ENCODE measurements around the gene SLC22A3. TPM values are rescaled to one million over a fixed set of nuclear protein-coding genes. Genes with fewer than 3 reads are reported as not detected.

SLC22A3 gene
- total RNA-seq, 1 experiment from 2014 or later = not detected

GRCh38 chr6:160343144-160343543, 5.0 kb upstream of the SLC22A3 start:
- Histone ChIP-seq H3K79me2 (ENCODE audit: low read length) (no peaks in the 10 kb centered on the region), H3K4me2 (ENCODE audit: low read depth, low read length, poor library complexity, severe bottlenecking) (no peak overlapping the region), H4K20me1 (ENCODE audit: insufficient read depth, low read depth, low read length) (no peaks in the 10 kb centered on the region), H3K9me3 (ENCODE audit: low read length) (no peaks in the 10 kb centered on the region), H3K9ac (ENCODE audit: low read length) (no peak overlapping the region), H2AFZ (ENCODE audit: low read length) (no peak overlapping the region), H3K27me3 (ENCODE audit: low read length) (no peaks in the 10 kb centered on the region), H3K4me1 (ENCODE audit: low read length) (no peaks in the 10 kb centered on the region), H3K9me2 (replicated peaks; ENCODE audit: insufficient read depth, low read length) (no peaks in the 10 kb centered on the region), H3K36me3 (ENCODE audit: insufficient read depth, low read length) (no peaks in the 10 kb centered on the region), H3K4me3 (ENCODE audit: low read length) (no peak overlapping the region), H3K27ac (ENCODE audit: low read length) (no peak overlapping the region)
- no peak for DNase-seq

GRCh38 chr6:160344271-160344670, 3.9 kb upstream of the SLC22A3 start:
- Histone ChIP-seq H3K27me3 (ENCODE audit: low read length) (no peaks in the 10 kb centered on the region), H4K20me1 (ENCODE audit: insufficient read depth, low read depth, low read length) (no peaks in the 10 kb centered on the region), H3K4me3 (ENCODE audit: low read length) (no peak overlapping the region), H3K27ac (ENCODE audit: low read length) (no peak overlapping the region), H3K4me1 (ENCODE audit: low read length) (no peaks in the 10 kb centered on the region), H3K4me2 (ENCODE audit: low read depth, low read length, poor library complexity, severe bottlenecking) (no peak overlapping the region), H3K9me3 (ENCODE audit: low read length) (no peaks in the 10 kb centered on the region), H2AFZ (ENCODE audit: low read length) (no peak overlapping the region), H3K9ac (ENCODE audit: low read length) (no peak overlapping the region), H3K79me2 (ENCODE audit: low read length) (no peaks in the 10 kb centered on the region), H3K36me3 (ENCODE audit: insufficient read depth, low read length) (no peaks in the 10 kb centered on the region), H3K9me2 (replicated peaks; ENCODE audit: insufficient read depth, low read length) (no peaks in the 10 kb centered on the region)
- DNase-seq = no peak

GRCh38 chr6:160347259-160348222, 637 bp upstream of the SLC22A3 start:
- Histone ChIP-seq H3K27me3 (ENCODE audit: low read length) (no peaks in the 10 kb centered on the region), H3K4me2 (ENCODE audit: low read depth, low read length, poor library complexity, severe bottlenecking) (no peak overlapping the region), H3K36me3 (ENCODE audit: insufficient read depth, low read length) (no peaks in the 10 kb centered on the region), H2AFZ (ENCODE audit: low read length) (no peak overlapping the region), H3K9me3 (ENCODE audit: low read length) (no peaks in the 10 kb centered on the region), H3K9me2 (replicated peaks; ENCODE audit: insufficient read depth, low read length) (no peaks in the 10 kb centered on the region), H3K4me1 (ENCODE audit: low read length) (no peaks in the 10 kb centered on the region), H4K20me1 (ENCODE audit: insufficient read depth, low read depth, low read length) (no peaks in the 10 kb centered on the region), H3K27ac (ENCODE audit: low read length) (no peak overlapping the region), H3K4me3 (ENCODE audit: low read length) (no peak overlapping the region), H3K79me2 (ENCODE audit: low read length) (no peaks in the 10 kb centered on the region), H3K9ac (ENCODE audit: low read length) (no peak overlapping the region)
- DNase-seq = no peak

- Histone ChIP-seq H3K27me3 (ENCODE audit: low read length) (no peaks in the 10 kb centered on the region), H3K4me1 (ENCODE audit: low read length) (no peaks in the 10 kb centered on the region), H3K9me3 (ENCODE audit: low read length) (no peaks in the 10 kb centered on the region), H3K27ac (ENCODE audit: low read length) (no peak overlapping the region), H3K36me3 (ENCODE audit: insufficient read depth, low read length) (no peaks in the 10 kb centered on the region), H3K79me2 (ENCODE audit: low read length) (no peaks in the 10 kb centered on the region), H2AFZ (ENCODE audit: low read length) (no peak overlapping the region), H3K9ac (ENCODE audit: low read length) (no peak overlapping the region), H4K20me1 (ENCODE audit: insufficient read depth, low read depth, low read length) (no peaks in the 10 kb centered on the region), H3K9me2 (replicated peaks; ENCODE audit: insufficient read depth, low read length) (no peaks in the 10 kb centered on the region), H3K4me3 (ENCODE audit: low read length) (no peak overlapping the region), H3K4me2 (ENCODE audit: low read depth, low read length, poor library complexity, severe bottlenecking) (no peak overlapping the region)
- DNase-seq = no peak
Measured at GRCh38 chr6:160349020-160349441, 853 bp downstream of the SLC22A3 start.

GRCh38 chr6:160349814-160350350, 1.7 kb downstream of the SLC22A3 start:
- H3K9me2 ChIP-seq (replicated peaks; ENCODE audit: insufficient read depth, low read length) = no peaks in the 10 kb centered on the region
- H3K4me1 ChIP-seq (ENCODE audit: low read length) = no peaks in the 10 kb centered on the region
- no peak overlapping the region for H2AFZ ChIP-seq (ENCODE audit: low read length)
- no peaks in the 10 kb centered on the region for H3K27me3 ChIP-seq (ENCODE audit: low read length)
- no peaks in the 10 kb centered on the region for H3K9me3 ChIP-seq (ENCODE audit: low read length)
- no peak overlapping the region for H3K27ac ChIP-seq (ENCODE audit: low read length)
- no peak overlapping the region for H3K4me2 ChIP-seq (ENCODE audit: low read depth, low read length, poor library complexity, severe bottlenecking)
- DNase-seq = no peak
- H3K79me2 ChIP-seq (ENCODE audit: low read length) = no peaks in the 10 kb centered on the region
- H3K9ac ChIP-seq (ENCODE audit: low read length) = no peak overlapping the region
- no peaks in the 10 kb centered on the region for H4K20me1 ChIP-seq (ENCODE audit: insufficient read depth, low read depth, low read length)
- no peak overlapping the region for H3K4me3 ChIP-seq (ENCODE audit: low read length)
- no peaks in the 10 kb centered on the region for H3K36me3 ChIP-seq (ENCODE audit: insufficient read depth, low read length)

GRCh38 chr6:160353950-160354496, 5.8 kb downstream of the SLC22A3 start:
- no peak overlapping the region for H3K4me3 ChIP-seq (ENCODE audit: low read length)
- H3K36me3 ChIP-seq (ENCODE audit: insufficient read depth, low read length) = no peaks in the 10 kb centered on the region
- H2AFZ ChIP-seq (ENCODE audit: low read length) = no peak overlapping the region
- H3K9me2 ChIP-seq (replicated peaks; ENCODE audit: insufficient read depth, low read length) = no peaks in the 10 kb centered on the region
- H3K27me3 ChIP-seq (ENCODE audit: low read length) = no peaks in the 10 kb centered on the region
- H3K79me2 ChIP-seq (ENCODE audit: low read length) = no peaks in the 10 kb centered on the region
- H3K27ac ChIP-seq (ENCODE audit: low read length) = no peak overlapping the region
- no peak overlapping the region for H3K9ac ChIP-seq (ENCODE audit: low read length)
- no peaks in the 10 kb centered on the region for H3K9me3 ChIP-seq (ENCODE audit: low read length)
- H3K4me2 ChIP-seq (ENCODE audit: low read depth, low read length, poor library complexity, severe bottlenecking) = no peak overlapping the region
- H4K20me1 ChIP-seq (ENCODE audit: insufficient read depth, low read depth, low read length) = no peaks in the 10 kb centered on the region
- H3K4me1 ChIP-seq (ENCODE audit: low read length) = no peaks in the 10 kb centered on the region
- no peak for DNase-seq

- Histone ChIP-seq H3K36me3 (ENCODE audit: insufficient read depth, low read length) (no peaks in the 10 kb centered on the region), H3K9me2 (replicated peaks; ENCODE audit: insufficient read depth, low read length) (no peaks in the 10 kb centered on the region), H3K4me1 (ENCODE audit: low read length) (no peaks in the 10 kb centered on the region), H3K9me3 (ENCODE audit: low read length) (no peaks in the 10 kb centered on the region), H3K27ac (ENCODE audit: low read length) (no peak overlapping the region), H4K20me1 (ENCODE audit: insufficient read depth, low read depth, low read length) (no peaks in the 10 kb centered on the region), H3K9ac (ENCODE audit: low read length) (no peak overlapping the region), H3K79me2 (ENCODE audit: low read length) (no peaks in the 10 kb centered on the region), H3K4me3 (ENCODE audit: low read length) (no peak overlapping the region), H3K4me2 (ENCODE audit: low read depth, low read length, poor library complexity, severe bottlenecking) (no peak overlapping the region), H3K27me3 (ENCODE audit: low read length) (no peaks in the 10 kb centered on the region), H2AFZ (ENCODE audit: low read length) (no peak overlapping the region)
- no peak for DNase-seq
Measured at GRCh38 chr6:160355001-160355400, 6.8 kb downstream of the SLC22A3 start.

GRCh38 chr6:160356074-160356744, 8.0 kb downstream of the SLC22A3 start:
- no peaks in the 10 kb centered on the region for H3K9me2 ChIP-seq (replicated peaks; ENCODE audit: insufficient read depth, low read length)
- no peak overlapping the region for H3K4me2 ChIP-seq (ENCODE audit: low read depth, low read length, poor library complexity, severe bottlenecking)
- no peaks in the 10 kb centered on the region for H3K36me3 ChIP-seq (ENCODE audit: insufficient read depth, low read length)
- no peak overlapping the region for H3K9ac ChIP-seq (ENCODE audit: low read length)
- no peak for DNase-seq
- no peaks in the 10 kb centered on the region for H3K79me2 ChIP-seq (ENCODE audit: low read length)
- no peak overlapping the region for H3K27ac ChIP-seq (ENCODE audit: low read length)
- no peak overlapping the region for H2AFZ ChIP-seq (ENCODE audit: low read length)
- H3K9me3 ChIP-seq (ENCODE audit: low read length) = no peaks in the 10 kb centered on the region
- no peaks in the 10 kb centered on the region for H3K27me3 ChIP-seq (ENCODE audit: low read length)
- no peaks in the 10 kb centered on the region for H4K20me1 ChIP-seq (ENCODE audit: insufficient read depth, low read depth, low read length)
- no peaks in the 10 kb centered on the region for H3K4me1 ChIP-seq (ENCODE audit: low read length)
- no peak overlapping the region for H3K4me3 ChIP-seq (ENCODE audit: low read length)

Measured in Karpas-422 (cell line).